ENCODE results near the gene NUP42. TPM values are rescaled to one million over a fixed set of nuclear protein-coding genes. Genes with fewer than 3 reads are reported as not detected.

The NUP42 gene
- total RNA-seq, 1 donor from 2014 or later: 16.3 TPM

- Histone ChIP-seq H3K4me3 (ENCODE audit: low read depth, low read length) (no peak overlapping the region), H3K36me3 (ENCODE audit: control insufficient read depth, insufficient read depth, low read length) (no peaks in the 10 kb centered on the region), H3K27me3 (ENCODE audit: control insufficient read depth, insufficient read depth, low read length) (no peaks in the 10 kb centered on the region)
- TF ChIP-seq, protein P1, sequence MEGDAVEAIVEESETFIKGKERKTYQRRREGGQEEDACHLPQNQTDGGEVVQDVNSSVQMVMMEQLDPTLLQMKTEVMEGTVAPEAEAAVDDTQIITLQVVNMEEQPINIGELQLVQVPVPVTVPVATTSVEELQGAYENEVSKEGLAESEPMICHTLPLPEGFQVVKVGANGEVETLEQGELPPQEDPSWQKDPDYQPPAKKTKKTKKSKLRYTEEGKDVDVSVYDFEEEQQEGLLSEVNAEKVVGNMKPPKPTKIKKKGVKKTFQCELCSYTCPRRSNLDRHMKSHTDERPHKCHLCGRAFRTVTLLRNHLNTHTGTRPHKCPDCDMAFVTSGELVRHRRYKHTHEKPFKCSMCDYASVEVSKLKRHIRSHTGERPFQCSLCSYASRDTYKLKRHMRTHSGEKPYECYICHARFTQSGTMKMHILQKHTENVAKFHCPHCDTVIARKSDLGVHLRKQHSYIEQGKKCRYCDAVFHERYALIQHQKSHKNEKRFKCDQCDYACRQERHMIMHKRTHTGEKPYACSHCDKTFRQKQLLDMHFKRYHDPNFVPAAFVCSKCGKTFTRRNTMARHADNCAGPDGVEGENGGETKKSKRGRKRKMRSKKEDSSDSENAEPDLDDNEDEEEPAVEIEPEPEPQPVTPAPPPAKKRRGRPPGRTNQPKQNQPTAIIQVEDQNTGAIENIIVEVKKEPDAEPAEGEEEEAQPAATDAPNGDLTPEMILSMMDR (IDR thresholded peaks at IDR 0.05; ENCODE audit: insufficient read depth, low read length, severe bottlenecking): no peak
- FAIRE-seq (no peak), DNase-seq (ENCODE audit: low read depth) (no peak)
These were observed 5.9 kb upstream of the NUP42 start for GRCh38 chr7:23175938-23176337.

DNA sequence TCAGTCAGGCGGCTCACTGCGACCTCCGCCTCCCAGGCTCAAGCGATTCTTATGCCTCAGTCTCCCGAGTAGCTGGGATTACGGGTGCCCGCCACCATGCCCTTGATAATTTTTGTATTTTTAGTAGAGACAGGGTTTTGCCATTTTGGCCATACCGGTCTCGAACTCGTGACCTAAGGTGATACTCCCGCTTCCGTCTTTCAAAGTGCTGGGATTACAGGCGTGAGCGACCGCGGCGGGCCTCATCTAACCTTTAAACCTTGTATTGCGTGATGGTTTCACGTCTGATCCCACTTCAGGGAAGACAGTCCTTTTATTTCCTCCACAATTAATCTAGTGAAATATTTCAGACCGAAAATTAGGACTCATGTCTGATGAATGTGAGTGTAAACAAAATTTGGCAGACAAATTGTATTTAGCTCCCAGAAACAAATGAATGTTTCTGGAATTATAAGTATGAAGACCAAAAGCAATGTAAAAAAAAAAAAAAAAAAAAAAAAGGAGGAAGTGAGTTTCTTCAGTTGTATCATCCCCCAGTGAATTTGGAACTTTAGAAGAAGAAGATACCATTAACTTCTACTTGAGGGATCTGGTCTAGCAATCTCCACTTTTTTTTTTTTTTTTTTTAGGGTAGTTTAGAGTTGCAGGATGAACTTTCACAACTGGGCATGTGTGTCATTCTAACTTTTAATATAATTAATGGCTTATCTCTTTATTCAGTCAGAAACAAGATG lies 1.6 kb downstream of the NUP42 start:
- TF ChIP-seq, protein P1 (IDR thresholded peaks at IDR 0.05; ENCODE audit: insufficient read depth, low read length, severe bottlenecking): no peak

GRCh38 chr7:23184291-23184690 lies 2.4 kb downstream of the NUP42 start:
- FAIRE-seq (no peak), DNase-seq (ENCODE audit: low read depth) (no peak)
- Histone ChIP-seq H3K27me3 (ENCODE audit: control insufficient read depth, insufficient read depth, low read length) (no peaks in the 10 kb centered on the region), H3K36me3 (ENCODE audit: control insufficient read depth, insufficient read depth, low read length) (peaks cover 8% of the 10 kb centered on the region), H3K4me3 (ENCODE audit: low read depth, low read length) (no peak overlapping the region)
- TF ChIP-seq, protein P1 (IDR thresholded peaks at IDR 0.05; ENCODE audit: insufficient read depth, low read length, severe bottlenecking): no peak

More for the DNA sequence above, 1.6 kb downstream of the NUP42 start:
- Histone ChIP-seq H3K4me3 (ENCODE audit: low read depth, low read length) (no peak overlapping the region), H3K27me3 (ENCODE audit: control insufficient read depth, insufficient read depth, low read length) (no peaks in the 10 kb centered on the region), H3K36me3 (ENCODE audit: control insufficient read depth, insufficient read depth, low read length) (peaks cover 4% of the 10 kb centered on the region)
- FAIRE-seq (no peak), DNase-seq (ENCODE audit: low read depth) (no peak)

DNA sequence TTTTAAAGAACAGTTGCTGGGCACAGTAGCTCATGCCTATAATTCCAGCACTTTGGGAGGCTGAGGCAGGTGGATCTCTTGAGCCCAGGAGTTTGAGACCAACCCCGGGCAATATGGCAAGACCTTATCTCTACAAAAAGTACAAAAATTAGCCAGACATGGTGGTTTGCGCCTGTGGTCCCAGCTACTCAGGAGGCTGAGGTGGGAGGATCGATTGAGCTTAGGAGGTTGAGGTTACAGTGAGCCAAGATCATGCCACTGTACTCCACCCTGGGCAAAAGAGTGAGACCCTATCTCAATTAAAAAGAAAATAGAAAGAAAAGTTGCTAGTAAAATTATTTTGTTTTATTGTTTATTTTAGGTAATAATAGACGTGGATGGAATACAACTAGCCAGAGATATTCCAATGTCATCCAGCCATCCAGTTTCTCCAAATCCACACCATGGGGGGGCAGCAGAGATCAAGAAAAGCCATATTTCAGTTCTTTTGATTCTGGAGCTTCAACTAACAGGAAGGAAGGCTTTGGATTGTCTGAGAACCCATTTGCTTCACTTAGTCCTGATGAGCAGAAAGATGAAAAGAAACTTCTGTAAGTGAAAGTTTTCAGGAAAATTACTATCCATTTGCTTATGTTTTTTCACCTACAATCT lies 3.0 kb downstream of the NUP42 start:
- TF ChIP-seq, protein P1 (IDR thresholded peaks at IDR 0.05; ENCODE audit: insufficient read depth, low read length, severe bottlenecking): peak; percentile 44
- no peak overlapping the region for H3K4me3 ChIP-seq (ENCODE audit: low read depth, low read length)
- peak; percentile 47 for DNase-seq (ENCODE audit: low read depth)
- no peaks in the 10 kb centered on the region for H3K27me3 ChIP-seq (ENCODE audit: control insufficient read depth, insufficient read depth, low read length)
- H3K36me3 ChIP-seq (ENCODE audit: control insufficient read depth, insufficient read depth, low read length): peaks cover 8% of the 10 kb centered on the region
- no peak for FAIRE-seq

GRCh38 chr7:23185980-23186379 lies 4.1 kb downstream of the NUP42 start:
- no peak for DNase-seq (ENCODE audit: low read depth)
- Histone ChIP-seq H3K36me3 (ENCODE audit: control insufficient read depth, insufficient read depth, low read length) (peaks cover 8% of the 10 kb centered on the region), H3K4me3 (ENCODE audit: low read depth, low read length) (no peak overlapping the region), H3K27me3 (ENCODE audit: control insufficient read depth, insufficient read depth, low read length) (no peaks in the 10 kb centered on the region)
- FAIRE-seq: no peak
- TF ChIP-seq, protein P1 (IDR thresholded peaks at IDR 0.05; ENCODE audit: insufficient read depth, low read length, severe bottlenecking): no peak

All from bronchial epithelial cell (primary cell).